ENCODE measurements around the gene CASZ1. TPM values are rescaled to one million over a fixed set of nuclear protein-coding genes. Genes with fewer than 3 reads are reported as not detected.

CASZ1 gene
- total and polyA plus RNA-seq, 2 donors (not counting 3 experiments of a cell fraction or from before 2014, with no cell fraction given) = 1.5 to 5.2 TPM

- Histone ChIP-seq H3K9ac (replicated peaks; ENCODE audit: extremely low read depth, insufficient read depth, low read length) (no peak overlapping the region), H3K4me3 (replicated peaks in 1 of 3; ENCODE audit: insufficient read depth in 1 of 3, low read depth in 1 of 3, low read length in 3 of 3) (no peak overlapping the region), H3K36me3 (ENCODE audit: control insufficient read depth in 2 of 2, extremely low read depth in 1 of 2, insufficient read depth in 2 of 2, low read length in 2 of 2) (no peaks in the 10 kb centered on the region), H3K27ac (ENCODE audit: insufficient read depth, low read depth, low read length) (no peak overlapping the region), H3K4me1 (ENCODE audit: control insufficient read depth, extremely low read depth, insufficient read depth, low read length) (no peaks in the 10 kb centered on the region), H2AFZ (ENCODE audit: low read depth, low read length) (no peak overlapping the region), H3K4me2 (ENCODE audit: insufficient read depth, low read length) (no peak overlapping the region), H3K9me3 (replicated peaks; ENCODE audit: control insufficient read depth, insufficient read depth, low read length) (no peaks in the 10 kb centered on the region), H3K79me2 (ENCODE audit: control insufficient read depth, insufficient read depth, low read length) (no peaks in the 10 kb centered on the region), H3K27me3 (ENCODE audit: control insufficient read depth in 2 of 2, insufficient read depth in 2 of 2, low read length in 2 of 2) (no peaks in the 10 kb centered on the region), H3K9me1 (replicated peaks; ENCODE audit: control insufficient read depth, extremely low read depth, insufficient read depth, low read length) (no peaks in the 10 kb centered on the region), H4K20me1 (replicated peaks; ENCODE audit: control insufficient read depth, extremely low read depth, insufficient read depth, low read length) (no peaks in the 10 kb centered on the region)
- intact Hi-C loops (cut with micrococcal nuclease) (no loop called here), dilution Hi-C loops (cut with MboI; ENCODE audit: extremely low pct_ligation_motif_present, low sequenced_read_pairs) (no loop called here)
- no peak for DNase-seq (ENCODE audit: low read depth, low spot score)
- no TSS peak for BruUV-seq (replicated peaks)
- FAIRE-seq = no peak
- TF ChIP-seq MAX (IDR thresholded peaks at IDR 0.05; ENCODE audit: insufficient read depth, insufficient read length) = no peak
- no peak for TF ChIP-seq POLR2A (IDR thresholded peaks at IDR 0.05; ENCODE audit: low read depth, low read length)
- TF ChIP-seq CTCF (IDR thresholded peaks at IDR 0.05; ENCODE audit: extremely low read depth in 1 of 2, insufficient read depth in 1 of 2, low read depth in 1 of 2, low read length in 2 of 2) = no peak
- TF ChIP-seq GATA2 (IDR thresholded peaks at IDR 0.05; ENCODE audit: insufficient read depth, insufficient read length, low read depth, low read length) = no peak
- no peak for TF ChIP-seq FOS (IDR thresholded peaks at IDR 0.05; ENCODE audit: borderline replicate concordance, insufficient read depth, low read length)
- TF ChIP-seq MYC (IDR thresholded peaks at IDR 0.05; ENCODE audit: low read depth, low read length) = no peak
- TF ChIP-seq JUN (IDR thresholded peaks at IDR 0.05; ENCODE audit: borderline replicate concordance, insufficient read depth, insufficient read length, low read depth) = no peak
- TF ChIP-seq EZH2 (IDR thresholded peaks at IDR 0.05; ENCODE audit: borderline replicate concordance, low read depth, low read length, severe bottlenecking) = no peak
- no peak for TF ChIP-seq POLR2AphosphoS5 (IDR thresholded peaks at IDR 0.05; ENCODE audit: insufficient read depth, low read depth, low read length)
- ChIA-PET CTCF (no interaction called here), POLR2A (no interaction called here)
These were observed 136.6 kb downstream of the CASZ1 start for GRCh38 chr1:10659646-10660540.
